HepG2 (cell line): Measurements from ENCODE around the gene RYR2. TPM values are rescaled to one million over a fixed set of nuclear protein-coding genes. Genes with fewer than 3 reads are reported as not detected.

Source experiments
- BCL6 ChIP-seq: IDR thresholded peaks from 2 replicates; pipeline ENCODE4 v1.6.1; 2016; ENCODE audit warnings: missing genetic modification reagents, missing compliant biosample characterization
- GABPB1 ChIP-seq: IDR thresholded peaks from 2 replicates; pipeline ENCODE4 v1.6.1; 2016; ENCODE audit warnings: mild to moderate bottlenecking, missing genetic modification reagents, moderate library complexity, missing compliant biosample characterization
- MBNL3 ChIP-seq: fragments of 250-450 bp; sonication (Bioruptor Pico); conservative IDR thresholded peaks from 2 replicates; pipeline ENCODE4 v1.8.0; 2022; ENCODE audit warnings: mild to moderate bottlenecking, inconsistent platforms
- RARA ChIP-seq: IDR thresholded peaks from 2 replicates; pipeline ENCODE4 v1.6.1; 2016; ENCODE audit warnings: missing genetic modification reagents, missing compliant biosample characterization
- RARG ChIP-seq: sonication (generic); formaldehyde crosslinking; IDR thresholded peaks from 2 replicates; pipeline ENCODE4 v1.4.0; 2020; ENCODE audit warnings: low read depth, mild to moderate bottlenecking, missing genetic modification reagents
- SAP130 ChIP-seq: IDR thresholded peaks from 2 replicates; pipeline ENCODE4 v1.6.1; 2016; ENCODE audit warnings: low read depth
- TBL1XR1 ChIP-seq: fragments of 150-350 bp; IDR thresholded peaks from 2 replicates; pipeline ENCODE4 v1.6.1; 2014; ENCODE audit warnings: borderline replicate concordance, low read length; ENCODE audit not compliant: partially characterized antibody
- XBP1 ChIP-seq: sonication (generic); formaldehyde crosslinking; IDR thresholded peaks from 2 replicates; pipeline ENCODE4 v1.5.0; 2020; ENCODE audit warnings: missing genetic modification reagents
- YY1 ChIP-seq: IDR thresholded peaks from 2 replicates; pipeline ENCODE4 v1.6.1; 2011; ENCODE audit warnings: low read length, low read depth, moderate library complexity, mild to moderate bottlenecking; ENCODE audit not compliant: insufficient read depth, insufficient replicate concordance
- ZFX ChIP-seq: sonication (generic); formaldehyde crosslinking; IDR thresholded peaks from 2 replicates; pipeline ENCODE4 v1.4.0; 2020; ENCODE audit warnings: mild to moderate bottlenecking, low read depth, missing genetic modification reagents, moderate library complexity
- ZNF432 ChIP-seq: sonication (generic); formaldehyde crosslinking; IDR thresholded peaks from 2 replicates; pipeline ENCODE4 v1.5.0; 2020; ENCODE audit warnings: missing genetic modification reagents, mild to moderate bottlenecking, borderline replicate concordance
- ZNF484 ChIP-seq: sonication (generic); formaldehyde crosslinking; IDR thresholded peaks from 2 replicates; pipeline ENCODE4 v1.5.1; 2020; ENCODE audit warnings: mild to moderate bottlenecking, low read depth, missing genetic modification reagents, borderline replicate concordance
- ZNF670 ChIP-seq: sonication (generic); formaldehyde crosslinking; IDR thresholded peaks from 2 replicates; pipeline ENCODE4 v1.8.0; 2022; ENCODE audit warnings: mild to moderate bottlenecking, missing genetic modification reagents, borderline replicate concordance
- ZNF766 ChIP-seq: sonication (generic); formaldehyde crosslinking; IDR thresholded peaks from 2 replicates; pipeline ENCODE4 v1.5.0; 2020; ENCODE audit warnings: missing genetic modification reagents, borderline replicate concordance
- ZNF781 ChIP-seq: sonication (generic); formaldehyde crosslinking; IDR thresholded peaks from 2 replicates; pipeline ENCODE4 v1.5.1; 2020; ENCODE audit warnings: borderline replicate concordance, mild to moderate bottlenecking, missing genetic modification reagents; ENCODE audit errors: not compliant biosample characterization
- polyA plus RNA-seq, 8 experiments: library from polyadenylated mRNA; depleted of rRNA in 3 of 8; stranded (reverse) in 7 of 8; unstranded in 1 of 8; fragments of >200 nt; fragmentation: Illumina TruSeq in 4 of 8; extraction: Trizol in 4 of 8; gene quantifications; 2 replicates each; pipeline versions ENCODE4 v1.2.1 to v1.2.3, GENCODE V29; 2011 to 2016; ENCODE audit warnings: low read depth in 4 of 8, missing spikeins in 1 of 8, mixed read lengths in 1 of 8; ENCODE audit not compliant: insufficient read depth in 1 of 8
- total RNA-seq, 5 experiments: library from RNA; depleted of rRNA; stranded (reverse); fragments of >200 nt; fragmentation: Illumina TruSeq; extraction: Trizol; gene quantifications; 2 replicates each; pipeline ENCODE4 v1.2.3, GENCODE V29; 2016; ENCODE audit warnings: low read depth in 1 of 5
- TF ChIP-seq, protein P1 (sequence below): sonication (generic); formaldehyde crosslinking; IDR thresholded peaks from 2 replicates; pipeline ENCODE4 v1.4.0; 2020; ENCODE audit warnings: mild to moderate bottlenecking, missing genetic modification reagents
- TF ChIP-seq, protein P2 (sequence below): sonication (generic); formaldehyde crosslinking; IDR thresholded peaks from 2 replicates; pipeline ENCODE4 v1.9.0; 2022; ENCODE audit warnings: missing genetic modification reagents, mild to moderate bottlenecking, borderline replicate concordance
- TF ChIP-seq, protein P3 (sequence below): sonication (generic); formaldehyde crosslinking; IDR thresholded peaks from 2 replicates; pipeline ENCODE4 v1.8.1; 2023; ENCODE audit warnings: missing genetic modification reagents, mild to moderate bottlenecking, borderline replicate concordance
- TF ChIP-seq, protein P4 (sequence below): sonication (generic); formaldehyde crosslinking; conservative IDR thresholded peaks from 2 replicates; pipeline ENCODE4 v1.8.0; 2022; ENCODE audit warnings: mild to moderate bottlenecking, moderate library complexity, missing genetic modification reagents
- TF ChIP-seq, protein P5 (sequence below): sonication (generic); formaldehyde crosslinking; conservative IDR thresholded peaks from 2 replicates; pipeline ENCODE4 v1.4.0; 2020; ENCODE audit warnings: missing genetic modification reagents
- TF ChIP-seq, protein P6 (sequence below): sonication (generic); formaldehyde crosslinking; IDR thresholded peaks from 2 replicates; pipeline ENCODE4 v1.8.0; 2022; ENCODE audit warnings: missing genetic modification reagents, low read depth, mild to moderate bottlenecking, borderline replicate concordance

RYR2 gene
- total and polyA plus RNA-seq, 2 of the 13 experiments (the other 11 are each of a cell fraction or from before 2014, with no cell fraction given): not detected

DNA sequence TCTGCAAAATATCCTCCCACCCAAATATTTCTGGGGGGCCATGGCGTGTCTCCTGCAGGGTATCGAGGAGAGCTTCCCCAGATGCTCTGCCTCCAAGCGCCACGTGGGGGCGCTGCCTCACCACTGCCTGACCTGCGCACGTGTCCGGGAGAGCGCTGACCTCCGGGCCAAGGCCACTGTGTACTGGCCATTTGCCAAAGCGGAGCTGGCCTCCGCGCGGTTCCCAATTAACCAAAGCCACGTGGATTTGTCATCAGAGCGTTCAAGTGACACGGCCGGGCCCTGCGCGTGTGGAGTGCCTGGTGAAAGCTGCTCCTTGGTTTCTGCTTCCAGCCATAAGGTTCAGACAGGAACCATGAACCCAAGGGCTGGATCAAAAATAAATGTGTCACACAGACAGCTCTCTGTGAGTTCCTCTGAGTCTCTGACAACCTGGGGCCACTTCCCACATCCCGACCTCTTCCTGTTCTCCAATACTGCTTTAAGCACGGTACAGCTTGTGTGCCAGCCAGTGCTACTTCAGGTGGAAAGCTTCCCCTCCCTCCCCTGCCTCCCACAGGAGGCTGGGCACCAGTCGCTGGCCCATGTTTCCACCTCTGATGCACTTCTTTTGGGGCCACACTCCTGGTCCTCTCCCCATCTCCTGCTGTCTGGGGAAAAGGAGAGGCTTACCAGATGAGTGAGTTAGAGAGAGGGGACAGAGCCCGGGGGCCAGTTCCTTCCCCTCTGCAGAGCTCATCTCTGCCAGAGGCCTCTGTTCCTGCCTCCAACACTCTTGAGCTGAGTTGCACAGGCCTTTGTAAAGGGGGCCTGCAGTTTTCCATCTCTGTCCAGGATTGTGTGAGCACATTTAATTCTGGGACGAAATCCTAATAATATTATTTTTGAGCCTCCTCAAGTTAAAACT lies 822.6 kb downstream of the RYR2 start (continued):
- TF ChIP-seq, protein P1, sequence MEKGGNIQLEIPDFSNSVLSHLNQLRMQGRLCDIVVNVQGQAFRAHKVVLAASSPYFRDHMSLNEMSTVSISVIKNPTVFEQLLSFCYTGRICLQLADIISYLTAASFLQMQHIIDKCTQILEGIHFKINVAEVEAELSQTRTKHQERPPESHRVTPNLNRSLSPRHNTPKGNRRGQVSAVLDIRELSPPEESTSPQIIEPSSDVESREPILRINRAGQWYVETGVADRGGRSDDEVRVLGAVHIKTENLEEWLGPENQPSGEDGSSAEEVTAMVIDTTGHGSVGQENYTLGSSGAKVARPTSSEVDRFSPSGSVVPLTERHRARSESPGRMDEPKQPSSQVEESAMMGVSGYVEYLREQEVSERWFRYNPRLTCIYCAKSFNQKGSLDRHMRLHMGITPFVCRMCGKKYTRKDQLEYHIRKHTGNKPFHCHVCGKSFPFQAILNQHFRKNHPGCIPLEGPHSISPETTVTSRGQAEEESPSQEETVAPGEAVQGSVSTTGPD (CRISPR knock-in tag): no peak
- TF ChIP-seq ZNF432 (CRISPR knock-in tag) (no peak), YY1 (peak; percentile 29), ZNF484 (CRISPR knock-in tag) (no peak), MBNL3 (CRISPR knock-in tag) (no peak), SAP130 (CRISPR knock-in tag) (peak; percentile 75), TBL1XR1 (no peak), ZNF670 (CRISPR knock-in tag) (no peak), RARG (CRISPR knock-in tag) (no peak), ZNF781 (peak; percentile 59), ZFX (CRISPR knock-in tag) (peak; percentile 60), RARA (CRISPR knock-in tag) (peak; percentile 95), ZNF766 (peak; percentile 88; the same call in 1 of the 2 replicates), GABPB1 (CRISPR knock-in tag) (peak; percentile 83), BCL6 (CRISPR knock-in tag) (peak; percentile 52), XBP1 (peak; percentile 95; the same call in 1 of the 2 replicates)
- TF ChIP-seq, protein P2, sequence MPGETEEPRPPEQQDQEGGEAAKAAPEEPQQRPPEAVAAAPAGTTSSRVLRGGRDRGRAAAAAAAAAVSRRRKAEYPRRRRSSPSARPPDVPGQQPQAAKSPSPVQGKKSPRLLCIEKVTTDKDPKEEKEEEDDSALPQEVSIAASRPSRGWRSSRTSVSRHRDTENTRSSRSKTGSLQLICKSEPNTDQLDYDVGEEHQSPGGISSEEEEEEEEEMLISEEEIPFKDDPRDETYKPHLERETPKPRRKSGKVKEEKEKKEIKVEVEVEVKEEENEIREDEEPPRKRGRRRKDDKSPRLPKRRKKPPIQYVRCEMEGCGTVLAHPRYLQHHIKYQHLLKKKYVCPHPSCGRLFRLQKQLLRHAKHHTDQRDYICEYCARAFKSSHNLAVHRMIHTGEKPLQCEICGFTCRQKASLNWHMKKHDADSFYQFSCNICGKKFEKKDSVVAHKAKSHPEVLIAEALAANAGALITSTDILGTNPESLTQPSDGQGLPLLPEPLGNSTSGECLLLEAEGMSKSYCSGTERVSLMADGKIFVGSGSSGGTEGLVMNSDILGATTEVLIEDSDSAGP (CRISPR knock-in tag): peak; percentile 79
- TF ChIP-seq, protein P3, sequence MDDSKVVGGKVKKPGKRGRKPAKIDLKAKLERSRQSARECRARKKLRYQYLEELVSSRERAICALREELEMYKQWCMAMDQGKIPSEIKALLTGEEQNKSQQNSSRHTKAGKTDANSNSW (CRISPR knock-in tag): no peak
- TF ChIP-seq, protein P4, sequence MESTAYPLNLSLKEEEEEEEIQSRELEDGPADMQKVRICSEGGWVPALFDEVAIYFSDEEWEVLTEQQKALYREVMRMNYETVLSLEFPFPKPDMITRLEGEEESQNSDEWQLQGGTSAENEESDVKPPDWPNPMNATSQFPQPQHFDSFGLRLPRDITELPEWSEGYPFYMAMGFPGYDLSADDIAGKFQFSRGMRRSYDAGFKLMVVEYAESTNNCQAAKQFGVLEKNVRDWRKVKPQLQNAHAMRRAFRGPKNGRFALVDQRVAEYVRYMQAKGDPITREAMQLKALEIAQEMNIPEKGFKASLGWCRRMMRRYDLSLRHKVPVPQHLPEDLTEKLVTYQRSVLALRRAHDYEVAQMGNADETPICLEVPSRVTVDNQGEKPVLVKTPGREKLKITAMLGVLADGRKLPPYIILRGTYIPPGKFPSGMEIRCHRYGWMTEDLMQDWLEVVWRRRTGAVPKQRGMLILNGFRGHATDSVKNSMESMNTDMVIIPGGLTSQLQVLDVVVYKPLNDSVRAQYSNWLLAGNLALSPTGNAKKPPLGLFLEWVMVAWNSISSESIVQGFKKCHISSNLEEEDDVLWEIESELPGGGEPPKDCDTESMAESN: peak; percentile 94
- TF ChIP-seq, protein P5, sequence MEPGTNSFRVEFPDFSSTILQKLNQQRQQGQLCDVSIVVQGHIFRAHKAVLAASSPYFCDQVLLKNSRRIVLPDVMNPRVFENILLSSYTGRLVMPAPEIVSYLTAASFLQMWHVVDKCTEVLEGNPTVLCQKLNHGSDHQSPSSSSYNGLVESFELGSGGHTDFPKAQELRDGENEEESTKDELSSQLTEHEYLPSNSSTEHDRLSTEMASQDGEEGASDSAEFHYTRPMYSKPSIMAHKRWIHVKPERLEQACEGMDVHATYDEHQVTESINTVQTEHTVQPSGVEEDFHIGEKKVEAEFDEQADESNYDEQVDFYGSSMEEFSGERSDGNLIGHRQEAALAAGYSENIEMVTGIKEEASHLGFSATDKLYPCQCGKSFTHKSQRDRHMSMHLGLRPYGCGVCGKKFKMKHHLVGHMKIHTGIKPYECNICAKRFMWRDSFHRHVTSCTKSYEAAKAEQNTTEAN (CRISPR knock-in tag): no peak
- TF ChIP-seq, protein P6, sequence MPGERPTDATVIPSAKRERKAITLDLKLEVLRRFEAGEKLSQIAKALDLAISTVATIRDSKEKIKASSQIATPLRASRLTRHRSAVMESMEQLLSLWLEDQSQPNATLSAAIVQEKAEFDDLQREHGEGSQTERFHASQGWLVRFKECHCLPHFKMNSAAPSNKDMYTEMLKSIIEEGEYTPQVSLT (CRISPR knock-in tag): no peak
